ENCODE data around the gene MLN.

MLN gene

DNA sequence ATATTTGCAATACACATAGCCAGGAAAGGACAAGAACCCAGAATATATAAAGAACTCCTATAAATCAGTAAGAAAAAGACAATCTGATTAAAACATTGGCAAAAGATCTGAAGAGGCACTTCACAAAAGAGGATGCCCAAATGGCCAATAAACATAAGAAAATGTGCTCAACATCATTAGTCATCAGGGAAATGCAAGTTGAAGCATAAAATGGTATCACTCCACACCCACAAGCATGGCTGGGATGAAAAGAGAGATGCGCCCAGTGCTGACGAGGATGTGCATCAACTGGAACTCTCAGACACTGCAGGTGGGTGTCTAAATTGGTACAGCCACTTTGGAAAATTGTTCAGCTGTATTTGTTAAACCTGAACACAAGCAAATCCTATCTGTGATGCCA lies 42.4 kb upstream of the MLN start:
- no peak for ATAC-seq
- TF ChIP-seq, protein P1, sequence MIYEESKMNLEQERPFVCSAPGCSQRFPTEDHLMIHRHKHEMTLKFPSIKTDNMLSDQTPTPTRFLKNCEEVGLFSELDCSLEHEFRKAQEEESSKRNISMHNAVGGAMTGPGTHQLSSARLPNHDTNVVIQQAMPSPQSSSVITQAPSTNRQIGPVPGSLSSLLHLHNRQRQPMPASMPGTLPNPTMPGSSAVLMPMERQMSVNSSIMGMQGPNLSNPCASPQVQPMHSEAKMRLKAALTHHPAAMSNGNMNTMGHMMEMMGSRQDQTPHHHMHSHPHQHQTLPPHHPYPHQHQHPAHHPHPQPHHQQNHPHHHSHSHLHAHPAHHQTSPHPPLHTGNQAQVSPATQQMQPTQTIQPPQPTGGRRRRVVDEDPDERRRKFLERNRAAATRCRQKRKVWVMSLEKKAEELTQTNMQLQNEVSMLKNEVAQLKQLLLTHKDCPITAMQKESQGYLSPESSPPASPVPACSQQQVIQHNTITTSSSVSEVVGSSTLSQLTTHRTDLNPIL (CRISPR knock-in tag; IDR thresholded peaks at IDR 0.05; ENCODE audit: low read depth), result no peak
- TF ChIP-seq ZFP3 (CRISPR knock-in tag; IDR thresholded peaks at IDR 0.05) (0 out of 2 replicates have a peak, but pooled peaks have one; percentile 30), ZNF8 (CRISPR knock-in tag; IDR thresholded peaks at IDR 0.05) (no peak)

DNA sequence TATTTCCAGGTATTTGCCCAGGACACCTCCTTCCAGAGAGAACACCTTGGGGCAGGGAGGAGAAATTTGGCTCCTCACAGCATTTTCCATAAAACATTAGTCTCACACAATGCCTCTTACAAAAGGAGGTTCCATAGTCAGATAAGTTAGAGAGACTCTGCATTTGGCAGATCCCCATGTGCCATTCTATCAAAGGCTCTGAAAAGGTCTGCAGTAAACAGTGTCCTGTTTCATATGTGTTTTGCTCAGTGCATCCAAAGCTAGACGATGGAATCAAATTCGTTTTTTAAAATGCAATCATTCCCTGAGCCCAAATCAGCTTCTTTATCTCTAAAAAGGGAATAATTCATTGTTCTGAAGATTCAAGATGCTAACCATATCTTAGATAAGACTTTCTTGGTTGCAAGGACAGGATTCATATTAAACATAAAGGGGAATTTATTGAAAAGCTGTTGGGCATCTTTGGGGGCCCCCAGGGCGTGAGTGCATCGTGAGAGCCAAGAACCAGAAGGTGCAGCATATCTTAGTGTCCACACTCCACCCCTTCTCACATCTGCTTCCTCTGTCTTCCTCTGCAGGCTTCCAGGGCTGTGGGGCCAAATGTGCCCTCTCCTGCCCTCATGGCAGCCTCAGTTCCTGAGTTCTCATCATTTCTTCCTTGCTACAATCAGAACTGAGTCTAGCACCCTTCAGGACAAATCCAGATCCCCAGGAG lies 41.4 kb upstream of the MLN start:
- no peak for ATAC-seq
- no peak for TF ChIP-seq TCF4 (CRISPR knock-in tag; IDR thresholded peaks at IDR 0.05; ENCODE audit: borderline replicate concordance)
- TF ChIP-seq ESRRG (CRISPR knock-in tag; IDR thresholded peaks at IDR 0.05), result no peak
- TF ChIP-seq ZNF565 (CRISPR knock-in tag; conservative IDR thresholded peaks at IDR 0.05; ENCODE audit: low read depth), result no peak
- TF ChIP-seq, protein P2, sequence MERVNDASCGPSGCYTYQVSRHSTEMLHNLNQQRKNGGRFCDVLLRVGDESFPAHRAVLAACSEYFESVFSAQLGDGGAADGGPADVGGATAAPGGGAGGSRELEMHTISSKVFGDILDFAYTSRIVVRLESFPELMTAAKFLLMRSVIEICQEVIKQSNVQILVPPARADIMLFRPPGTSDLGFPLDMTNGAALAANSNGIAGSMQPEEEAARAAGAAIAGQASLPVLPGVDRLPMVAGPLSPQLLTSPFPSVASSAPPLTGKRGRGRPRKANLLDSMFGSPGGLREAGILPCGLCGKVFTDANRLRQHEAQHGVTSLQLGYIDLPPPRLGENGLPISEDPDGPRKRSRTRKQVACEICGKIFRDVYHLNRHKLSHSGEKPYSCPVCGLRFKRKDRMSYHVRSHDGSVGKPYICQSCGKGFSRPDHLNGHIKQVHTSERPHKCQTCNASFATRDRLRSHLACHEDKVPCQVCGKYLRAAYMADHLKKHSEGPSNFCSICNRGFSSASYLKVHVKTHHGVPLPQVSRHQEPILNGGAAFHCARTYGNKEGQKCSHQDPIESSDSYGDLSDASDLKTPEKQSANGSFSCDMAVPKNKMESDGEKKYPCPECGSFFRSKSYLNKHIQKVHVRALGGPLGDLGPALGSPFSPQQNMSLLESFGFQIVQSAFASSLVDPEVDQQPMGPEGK (CRISPR knock-in tag; IDR thresholded peaks at IDR 0.05; ENCODE audit: borderline replicate concordance), result no peak
- no peak for TF ChIP-seq BACH2 (CRISPR knock-in tag; IDR thresholded peaks at IDR 0.05; ENCODE audit: borderline replicate concordance)
- TF ChIP-seq, protein P3, sequence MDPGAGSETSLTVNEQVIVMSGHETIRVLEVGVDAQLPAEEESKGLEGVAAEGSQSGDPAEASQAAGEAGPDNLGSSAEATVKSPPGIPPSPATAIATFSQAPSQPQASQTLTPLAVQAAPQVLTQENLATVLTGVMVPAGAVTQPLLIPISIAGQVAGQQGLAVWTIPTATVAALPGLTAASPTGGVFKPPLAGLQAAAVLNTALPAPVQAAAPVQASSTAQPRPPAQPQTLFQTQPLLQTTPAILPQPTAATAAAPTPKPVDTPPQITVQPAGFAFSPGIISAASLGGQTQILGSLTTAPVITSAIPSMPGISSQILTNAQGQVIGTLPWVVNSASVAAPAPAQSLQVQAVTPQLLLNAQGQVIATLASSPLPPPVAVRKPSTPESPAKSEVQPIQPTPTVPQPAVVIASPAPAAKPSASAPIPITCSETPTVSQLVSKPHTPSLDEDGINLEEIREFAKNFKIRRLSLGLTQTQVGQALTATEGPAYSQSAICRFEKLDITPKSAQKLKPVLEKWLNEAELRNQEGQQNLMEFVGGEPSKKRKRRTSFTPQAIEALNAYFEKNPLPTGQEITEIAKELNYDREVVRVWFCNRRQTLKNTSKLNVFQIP (CRISPR knock-in tag; IDR thresholded peaks at IDR 0.05; ENCODE audit: borderline replicate concordance, low read depth), result no peak
- TF ChIP-seq GLIS3 (CRISPR knock-in tag; IDR thresholded peaks at IDR 0.05), result no peak
- TF ChIP-seq TOX (CRISPR knock-in tag; IDR thresholded peaks at IDR 0.05; ENCODE audit: borderline replicate concordance), result no peak
- TF ChIP-seq PPARA (CRISPR knock-in tag; IDR thresholded peaks at IDR 0.05; ENCODE audit: borderline replicate concordance), result no peak
- TF ChIP-seq ZFP3 (CRISPR knock-in tag; IDR thresholded peaks at IDR 0.05), result no peak
- no peak for TF ChIP-seq CSDC2 (CRISPR knock-in tag; IDR thresholded peaks at IDR 0.05)
- no peak for TF ChIP-seq ZNF70 (CRISPR knock-in tag; IDR thresholded peaks at IDR 0.05)

DNA sequence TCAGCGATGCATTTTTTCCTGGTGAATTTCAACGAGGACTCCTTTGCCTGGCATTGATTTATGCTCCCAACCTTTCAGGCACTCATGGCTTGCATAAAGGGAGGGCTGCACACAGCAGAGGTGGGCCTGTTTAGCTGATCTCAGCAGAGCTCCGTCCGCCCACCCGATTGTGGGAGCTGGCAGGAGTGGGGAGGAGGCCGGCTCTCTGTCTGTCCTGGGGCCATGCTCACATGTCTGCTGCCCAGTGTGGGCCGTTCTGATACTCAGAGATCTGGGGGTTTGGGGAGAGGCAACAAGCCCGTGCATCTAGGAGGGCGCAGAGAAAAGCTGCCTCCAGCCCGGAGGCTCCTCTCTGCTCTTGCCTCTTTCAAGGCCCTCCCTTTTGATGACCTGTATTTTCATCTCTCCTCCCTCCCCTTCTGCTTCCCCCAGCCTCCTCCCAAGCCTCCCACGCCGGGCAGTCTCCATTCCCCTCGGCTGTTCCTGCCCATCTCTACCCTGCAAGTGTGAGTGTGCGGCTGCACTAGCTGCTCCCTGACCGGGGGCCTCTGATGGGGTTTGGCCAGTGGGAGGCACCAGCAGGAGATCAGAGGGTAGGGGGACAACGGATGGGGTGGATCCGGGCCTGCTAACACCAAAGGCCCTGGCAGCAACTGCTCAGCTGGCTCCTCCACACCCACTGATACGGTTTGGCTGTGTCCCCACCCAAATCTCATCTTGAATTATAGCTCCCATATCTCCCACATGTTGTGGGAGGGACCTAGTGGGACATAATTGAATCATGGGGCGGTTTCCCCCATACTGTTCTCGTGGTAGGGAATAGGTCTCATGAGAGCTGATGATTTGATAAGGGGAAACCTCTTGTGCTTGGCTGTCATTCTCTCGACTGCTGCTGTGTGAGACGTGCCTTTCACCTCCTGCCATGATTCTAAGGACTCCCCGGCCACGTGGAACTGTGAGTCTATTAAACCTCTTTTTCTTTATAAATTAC lies 39.6 kb upstream of the MLN start:
- ATAC-seq, result peak; percentile 18
- no peak for TF ChIP-seq ISL1 (CRISPR knock-in tag; IDR thresholded peaks at IDR 0.05)

DNA sequence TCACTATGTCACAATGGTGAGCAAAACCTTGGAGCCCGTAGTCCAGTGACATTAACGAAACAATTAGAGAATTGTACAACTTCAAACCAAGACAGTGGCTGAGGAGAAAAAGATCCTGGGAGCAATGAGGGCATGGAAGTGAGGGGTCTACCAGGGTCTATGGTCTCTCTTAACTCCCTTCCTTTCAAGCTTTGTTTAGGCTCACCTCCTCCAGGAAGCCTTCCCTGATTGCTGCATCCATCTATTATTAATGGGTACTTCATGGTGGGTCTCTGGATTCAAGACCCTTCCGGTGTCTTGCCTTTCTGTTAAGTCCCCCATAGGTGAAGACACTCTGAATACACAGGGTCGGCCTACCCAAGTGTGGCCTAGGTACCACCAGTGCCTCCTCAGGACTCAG lies 38.1 kb upstream of the MLN start:
- ATAC-seq, result no peak
- TF ChIP-seq ZFP3 (CRISPR knock-in tag; IDR thresholded peaks at IDR 0.05), result no peak
- TF ChIP-seq CSDC2 (CRISPR knock-in tag; IDR thresholded peaks at IDR 0.05), result no peak
- no peak for TF ChIP-seq OSR1 (CRISPR knock-in tag; IDR thresholded peaks at IDR 0.05)
- TF ChIP-seq GLIS3 (CRISPR knock-in tag; IDR thresholded peaks at IDR 0.05), result no peak
- no peak for TF ChIP-seq ZNF8 (CRISPR knock-in tag; IDR thresholded peaks at IDR 0.05)
- TF ChIP-seq ZNF70 (CRISPR knock-in tag; IDR thresholded peaks at IDR 0.05), result no peak
- TF ChIP-seq, protein P3 (CRISPR knock-in tag; IDR thresholded peaks at IDR 0.05; ENCODE audit: borderline replicate concordance, low read depth), result no peak
- TF ChIP-seq, protein P4, sequence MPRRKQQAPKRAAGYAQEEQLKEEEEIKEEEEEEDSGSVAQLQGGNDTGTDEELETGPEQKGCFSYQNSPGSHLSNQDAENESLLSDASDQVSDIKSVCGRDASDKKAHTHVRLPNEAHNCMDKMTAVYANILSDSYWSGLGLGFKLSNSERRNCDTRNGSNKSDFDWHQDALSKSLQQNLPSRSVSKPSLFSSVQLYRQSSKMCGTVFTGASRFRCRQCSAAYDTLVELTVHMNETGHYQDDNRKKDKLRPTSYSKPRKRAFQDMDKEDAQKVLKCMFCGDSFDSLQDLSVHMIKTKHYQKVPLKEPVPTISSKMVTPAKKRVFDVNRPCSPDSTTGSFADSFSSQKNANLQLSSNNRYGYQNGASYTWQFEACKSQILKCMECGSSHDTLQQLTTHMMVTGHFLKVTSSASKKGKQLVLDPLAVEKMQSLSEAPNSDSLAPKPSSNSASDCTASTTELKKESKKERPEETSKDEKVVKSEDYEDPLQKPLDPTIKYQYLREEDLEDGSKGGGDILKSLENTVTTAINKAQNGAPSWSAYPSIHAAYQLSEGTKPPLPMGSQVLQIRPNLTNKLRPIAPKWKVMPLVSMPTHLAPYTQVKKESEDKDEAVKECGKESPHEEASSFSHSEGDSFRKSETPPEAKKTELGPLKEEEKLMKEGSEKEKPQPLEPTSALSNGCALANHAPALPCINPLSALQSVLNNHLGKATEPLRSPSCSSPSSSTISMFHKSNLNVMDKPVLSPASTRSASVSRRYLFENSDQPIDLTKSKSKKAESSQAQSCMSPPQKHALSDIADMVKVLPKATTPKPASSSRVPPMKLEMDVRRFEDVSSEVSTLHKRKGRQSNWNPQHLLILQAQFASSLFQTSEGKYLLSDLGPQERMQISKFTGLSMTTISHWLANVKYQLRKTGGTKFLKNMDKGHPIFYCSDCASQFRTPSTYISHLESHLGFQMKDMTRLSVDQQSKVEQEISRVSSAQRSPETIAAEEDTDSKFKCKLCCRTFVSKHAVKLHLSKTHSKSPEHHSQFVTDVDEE (CRISPR knock-in tag; IDR thresholded peaks at IDR 0.05), result no peak
- no peak for TF ChIP-seq ARNTL (CRISPR knock-in tag; IDR thresholded peaks at IDR 0.05; ENCODE audit: borderline replicate concordance, low read depth)
- TF ChIP-seq ZC3H10 (CRISPR knock-in tag; IDR thresholded peaks at IDR 0.05), result no peak
